K562 (cell line): ENCODE data around the gene NCCRP1. TPM values are rescaled to one million over a fixed set of nuclear protein-coding genes. Genes with fewer than 3 reads are reported as not detected.

Experiments
- ATF3 ChIP-seq, 2 experiments: fragments of 450-650 bp in 1 of 2; sonication (generic) in 1 of 2; formaldehyde crosslinking in 1 of 2; IDR thresholded peaks in 1 of 2; conservative IDR thresholded peaks in 1 of 2; 2 replicates each; pipeline versions ENCODE4 v1.6.1 to v1.8.1; 2016 to 2023; ENCODE audit warnings: mild to moderate bottlenecking in 2 of 2, moderate library complexity in 2 of 2, inconsistent platforms in 1 of 2, missing genetic modification reagents in 1 of 2
- BCOR ChIP-seq: fragments of 450-650 bp; IDR thresholded peaks from 2 replicates; pipeline ENCODE4 v1.6.1; 2016
- FOSL1 ChIP-seq: fragments of 200-800 bp; sonication (Bioruptor generic); conservative IDR thresholded peaks from 2 replicates; pipeline ENCODE4 v1.6.1; 2016; ENCODE audit warnings: missing genetic modification characterization, missing compliant biosample characterization
- KLF1 ChIP-seq: fragments of 450-650 bp; IDR thresholded peaks from 2 replicates; pipeline ENCODE4 v1.6.1; 2016; ENCODE audit warnings: missing genetic modification characterization, missing compliant biosample characterization
- KLF6 ChIP-seq: fragments of 250-450 bp; sonication (Bioruptor Pico); IDR thresholded peaks from 2 replicates; pipeline ENCODE4 v1.4.0; 2020; ENCODE audit warnings: mild to moderate bottlenecking, moderate library complexity, borderline replicate concordance
- MAFK ChIP-seq: IDR thresholded peaks from 2 replicates; pipeline ENCODE4 v1.6.1; 2011; ENCODE audit warnings: low read length, improper control_type of control experiment
- RBM25 ChIP-seq: fragments of 200-400 bp; formaldehyde crosslinking; IDR thresholded peaks from 2 replicates; pipeline ENCODE4 v1.6.1; 2018; ENCODE audit warnings: low read length, low read depth, moderate library complexity; ENCODE audit not compliant: severe bottlenecking
- SREBF1 ChIP-seq: fragments of 150-350 bp; IDR thresholded peaks from 2 replicates; pipeline ENCODE4 v1.6.1; 2014; ENCODE audit warnings: antibody characterized with exemption, low read depth, low read length, borderline replicate concordance
- STAG1 ChIP-seq: sonication (generic); formaldehyde crosslinking; IDR thresholded peaks from 2 replicates; pipeline ENCODE4 v1.5.0; 2020; ENCODE audit warnings: missing genetic modification reagents, borderline replicate concordance
- ZNF133 ChIP-seq: fragments of 250-450 bp; sonication (Bioruptor Pico); IDR thresholded peaks from 2 replicates; pipeline ENCODE4 v1.4.0; 2020; ENCODE audit warnings: mild to moderate bottlenecking
- ZNF316 ChIP-seq: fragments of 450-650 bp; IDR thresholded peaks from 2 replicates; pipeline ENCODE4 v1.6.1; 2016
- ZNF408 ChIP-seq: fragments of 250-450 bp; sonication (Bioruptor Pico); IDR thresholded peaks from 2 replicates; pipeline ENCODE4 v1.4.0; 2020; ENCODE audit warnings: low read depth, mild to moderate bottlenecking, moderate library complexity
- ZNF561 ChIP-seq: fragments of 450-650 bp; formaldehyde crosslinking; conservative IDR thresholded peaks from 2 replicates; pipeline ENCODE4 v1.4.0; 2020; ENCODE audit warnings: mild to moderate bottlenecking, moderate library complexity
- polyA plus RNA-seq, 8 experiments: library from polyadenylated mRNA; depleted of rRNA in 4 of 8; stranded (reverse) in 5 of 8; unstranded in 3 of 8; fragments of >200 nt; fragmentation: Nextera tagmentation in 2 of 8; fragmentation: Illumina TruSeq in 1 of 8; extraction: Ambion mirVana in 2 of 8; extraction: Trizol in 1 of 8; gene quantifications; 2 replicates each; pipeline versions ENCODE4 v1.2.1 to v1.2.3, GENCODE V29; 2011 to 2014; ENCODE audit warnings: inconsistent platforms in 1 of 8, missing spikeins in 1 of 8
- total RNA-seq, 7 experiments: library from RNA; depleted of rRNA in 6 of 7; stranded (reverse); fragments of >200 nt in 6 of 7; fragmentation: Illumina TruSeq in 2 of 7; extraction: Trizol in 2 of 7; gene quantifications; 2 replicates each; pipeline versions ENCODE4 v1.2.1 to v1.2.3, GENCODE V29; 2011 to 2021; ENCODE audit warnings: low replicate concordance in 1 of 7

Gene NCCRP1
- total and polyA plus RNA-seq, 9 of the 15 experiments (the other 6 are each of a cell fraction or from before 2014, with no cell fraction given) = 0.05 TPM; not detected in 8

- TF ChIP-seq ATF3 (IDR thresholded peaks at IDR 0.05) (peak; percentile 56), ATF3 (CRISPR knock-in tag; conservative IDR thresholded peaks at IDR 0.05) (no peak), ZNF408 (CRISPR knock-in tag) (no peak), ZNF133 (CRISPR knock-in tag) (no peak), KLF1 (no peak), SREBF1 (no peak), STAG1 (no peak), KLF6 (CRISPR knock-in tag) (no peak), RBM25 (peak; percentile 86), MAFK (no peak), BCOR (0 out of 2 replicates have a peak, but pooled peaks have one; percentile 12), ZNF316 (no peak), ZNF561 (CRISPR knock-in tag) (no peak), FOSL1 (tag) (no peak)
Observed at GRCh38 chr19:39230096-39230764, 33.5 kb downstream of the NCCRP1 start (continued).
